ENCODE results near the gene AKR1A1.
A peak's percentile ranks its signal among the peaks of the same experiment; 100 is the strongest.
"Not testable (repeated sequence)": the region's sequence is repeated elsewhere in the genome, so short reads cannot be mapped to it uniquely, and the experiment has no call there.

AKR1A1 gene

GRCh38 chr1:45550401-45551351 is at the start of gene AKR1A1:
Gene AKR1A1, plus strand, starts transcription at chr1:45550826. Its CDS starts 10,969 bp downstream, at chr1:45561795.
- peak; percentile 95 for DNase-seq

GRCh38 chr1:45501505-45501859 is 49.1 kb upstream of the AKR1A1 start:
- no peak for DNase-seq

GRCh38 chr1:45503462-45504360 is 46.9 kb upstream of the AKR1A1 start:
- no peak for DNase-seq

- DNase-seq: no peak
Observed at GRCh38 chr1:45507195-45507594, 43.4 kb upstream of the AKR1A1 start.

GRCh38 chr1:45507893-45508292 is 42.7 kb upstream of the AKR1A1 start:
- no peak for DNase-seq

GRCh38 chr1:45508295-45509151 is 42.1 kb upstream of the AKR1A1 start:
- DNase-seq: no peak

GRCh38 chr1:45510036-45510971 is 40.3 kb upstream of the AKR1A1 start:
- DNase-seq: no peak

GRCh38 chr1:45510972-45511527 is 39.6 kb upstream of the AKR1A1 start:
- no peak for DNase-seq

- DNase-seq: peak; percentile 38
Observed at GRCh38 chr1:45512641-45513054, 38.0 kb upstream of the AKR1A1 start.

- DNase-seq: not testable (repeated sequence)
Observed at GRCh38 chr1:45513532-45514260, 36.9 kb upstream of the AKR1A1 start.

- DNase-seq: no peak
Observed at GRCh38 chr1:45516036-45516435, 34.6 kb upstream of the AKR1A1 start.

GRCh38 chr1:45516465-45516864 is 34.2 kb upstream of the AKR1A1 start:
- DNase-seq: no peak

- DNase-seq: not testable (repeated sequence)
Observed at GRCh38 chr1:45518366-45518765, 32.3 kb upstream of the AKR1A1 start.

- no peak for DNase-seq
Observed at GRCh38 chr1:45518910-45519309, 31.7 kb upstream of the AKR1A1 start.

GRCh38 chr1:45519774-45520173 is 30.9 kb upstream of the AKR1A1 start:
- DNase-seq: not testable (repeated sequence)

- peak; percentile 96 for DNase-seq
Observed at GRCh38 chr1:45521413-45522323, 29.0 kb upstream of the AKR1A1 start, which contains the start of gene PRDX1. Gene PRDX1, minus strand, starts transcription at chr1:45521884. Its CDS starts 2,841 bp downstream, at chr1:45519043.

GRCh38 chr1:45522324-45523104 is 28.1 kb upstream of the AKR1A1 start:
- DNase-seq: no peak

GRCh38 chr1:45523516-45523915 is 27.1 kb upstream of the AKR1A1 start:
- not testable (repeated sequence) for DNase-seq
